Stimulated activated CD8-positive, alpha-beta memory T cell treated with anti-CD3 and anti-CD28 coated beads, Interleukin-12 subunit alpha, Interleukin-12 subunit beta, amount 100 ng/mL, for 24 hours (primary cell): Measurements from ENCODE around the gene PDK4.
"Not testable (repeated sequence)": the region's sequence is repeated elsewhere in the genome, so short reads cannot be mapped to it uniquely, and the experiment has no call there.

ENCODE experiments used
- DNase-seq: peaks from one replicate; pipeline ENCODE4 v3.0.0-alpha.2; 2020; ENCODE audit errors: extremely low read depth

Gene PDK4

GRCh38 chr7:95569720-95570119 lies 26.6 kb downstream of the PDK4 start:
- DNase-seq, result no peak

- no peak for DNase-seq
These were observed 35.6 kb downstream of the PDK4 start for GRCh38 chr7:95560674-95561073.

- DNase-seq, result no peak
These were observed 37.5 kb downstream of the PDK4 start for GRCh38 chr7:95558864-95559263.

GRCh38 chr7:95556777-95557176 lies 39.5 kb downstream of the PDK4 start:
- no peak for DNase-seq

- no peak for DNase-seq
These were observed 42.4 kb downstream of the PDK4 start for GRCh38 chr7:95553939-95554338.

GRCh38 chr7:95552010-95552926 lies 44.0 kb downstream of the PDK4 start:
- not testable (repeated sequence) for DNase-seq

- no peak for DNase-seq
These were observed 45.8 kb downstream of the PDK4 start for GRCh38 chr7:95550546-95550945.

- DNase-seq, result no peak
These were observed 46.3 kb downstream of the PDK4 start for GRCh38 chr7:95549818-95550529.

- DNase-seq, result no peak
These were observed 48.7 kb downstream of the PDK4 start for GRCh38 chr7:95547361-95548348.

GRCh38 chr7:95546647-95547046 lies 49.7 kb downstream of the PDK4 start:
- DNase-seq, result no peak

- no peak for DNase-seq
These were observed 50.6 kb downstream of the PDK4 start for GRCh38 chr7:95545673-95546072.

GRCh38 chr7:95545007-95545615 lies 51.2 kb downstream of the PDK4 start:
- no peak for DNase-seq

- DNase-seq, result no peak
These were observed 52.1 kb downstream of the PDK4 start for GRCh38 chr7:95544171-95544570.

- DNase-seq, result no peak
These were observed 53.0 kb downstream of the PDK4 start for GRCh38 chr7:95543312-95543711.

GRCh38 chr7:95540366-95540765 lies 56.0 kb downstream of the PDK4 start:
- no peak for DNase-seq

- DNase-seq, result no peak
These were observed 56.9 kb downstream of the PDK4 start for GRCh38 chr7:95539426-95539825.

GRCh38 chr7:95537468-95537867 lies 58.8 kb downstream of the PDK4 start:
- DNase-seq, result no peak

GRCh38 chr7:95536656-95537311 lies 59.5 kb downstream of the PDK4 start:
- no peak for DNase-seq

GRCh38 chr7:95535662-95536061 lies 60.7 kb downstream of the PDK4 start:
- DNase-seq, result no peak

- no peak for DNase-seq
These were observed 61.5 kb downstream of the PDK4 start for GRCh38 chr7:95534796-95535195.
